ENCODE results near the gene TSSK6.

The TSSK6 gene

DNA sequence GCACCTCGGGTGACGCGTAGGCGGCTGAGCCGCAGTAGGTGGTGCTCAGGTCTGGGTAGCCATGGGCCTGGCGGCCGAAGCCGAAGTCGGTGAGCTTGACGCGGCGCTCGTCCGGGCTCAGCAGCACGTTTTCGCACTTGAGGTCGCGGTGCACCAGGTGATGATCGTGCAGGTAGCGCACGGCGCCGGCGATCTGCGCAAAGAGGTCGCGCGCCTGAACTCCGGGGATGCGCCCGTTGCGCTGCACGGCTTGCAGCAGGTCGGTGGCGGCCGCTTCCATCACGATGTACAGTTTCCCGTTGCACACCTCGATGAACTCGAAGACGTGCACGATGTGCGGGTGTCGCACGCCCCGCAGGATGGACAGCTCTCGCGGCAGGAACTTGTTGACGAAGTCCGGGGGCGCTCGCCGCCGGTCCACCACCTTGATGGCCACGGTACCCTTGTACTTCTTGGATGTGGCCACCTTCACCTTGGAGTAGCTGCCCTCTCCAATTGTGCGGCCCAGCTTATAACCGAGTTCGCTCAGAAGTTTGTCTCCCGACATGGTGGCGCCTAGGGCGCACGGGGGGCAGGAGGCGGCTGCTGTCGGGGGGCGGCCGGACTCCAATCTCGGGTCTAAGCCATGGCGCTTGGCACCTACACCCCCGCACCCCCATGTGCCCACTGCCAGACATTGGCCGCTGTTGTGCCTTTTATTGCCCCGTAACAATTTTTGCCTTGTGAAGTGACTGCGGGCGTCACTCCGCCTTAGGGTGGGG is at the start of gene TSSK6:
TSS of gene TSSK6 (minus strand) at position 668 of the 761 bp plus-strand sequence. CDS start at position 547, 121 bp downstream.
- no peak for DNase-seq

DNA sequence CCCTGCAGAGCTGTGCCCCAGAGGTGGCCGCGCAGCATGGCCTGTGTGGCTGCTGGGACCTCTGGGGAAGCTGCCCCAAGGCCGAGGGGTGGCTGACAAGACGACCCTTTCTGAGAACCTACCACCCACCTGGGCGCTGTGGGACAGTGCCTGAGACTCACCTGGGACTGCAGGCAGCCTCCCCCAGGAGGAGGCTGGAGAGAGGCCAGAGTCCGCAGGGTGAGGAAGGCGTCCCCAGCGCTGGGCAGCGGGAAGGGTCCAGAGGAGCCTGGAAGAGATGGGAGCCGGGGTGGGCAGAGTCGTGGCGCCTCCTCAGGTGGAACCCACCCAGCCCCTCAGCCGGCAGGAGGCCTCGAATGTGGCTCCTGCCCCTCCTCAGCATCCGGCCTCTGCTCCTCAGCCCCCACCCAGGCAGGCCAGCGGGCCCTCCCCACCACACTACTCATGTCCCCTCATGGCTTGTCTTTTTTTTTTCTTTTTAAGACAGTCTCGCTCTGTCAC is 48.0 kb upstream of the TSSK6 start:
- DNase-seq: no peak

DNA sequence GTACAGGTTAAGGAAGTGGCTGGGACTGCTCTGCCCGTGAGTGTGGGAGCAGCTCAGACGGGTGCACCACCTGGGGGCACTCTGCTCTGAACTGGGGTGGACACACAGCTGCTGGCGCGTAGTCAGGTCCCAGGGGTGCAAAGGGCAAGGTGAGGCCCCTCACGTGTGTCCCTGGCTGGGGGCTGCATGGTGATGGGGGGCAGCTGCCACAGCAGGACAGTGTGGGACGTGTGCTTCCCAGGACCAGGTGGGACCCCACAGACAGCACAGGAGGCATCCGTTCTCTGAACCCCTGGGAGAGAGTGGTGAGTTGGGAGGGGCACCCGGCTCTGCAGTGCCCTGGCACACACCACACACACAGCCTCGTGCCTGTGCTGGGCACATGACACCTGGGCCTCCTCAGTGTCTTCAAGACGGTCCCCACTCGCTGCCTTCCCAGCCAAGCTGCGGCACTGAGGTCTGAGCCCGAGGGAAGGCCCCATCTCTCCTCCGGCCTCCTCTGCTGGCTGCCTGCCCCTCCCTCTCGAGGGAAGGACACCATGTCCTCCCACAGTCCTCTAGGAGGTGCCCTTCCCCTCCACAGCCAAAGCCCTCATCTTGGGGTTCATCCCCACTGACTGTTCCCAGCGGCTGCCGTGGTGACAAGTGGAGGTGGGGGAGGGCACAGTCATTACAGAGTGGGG is 47.5 kb upstream of the TSSK6 start:
- no peak for DNase-seq

GRCh38 chr19:19561946-19562664 is 46.8 kb upstream of the TSSK6 start:
- DNase-seq: no peak

DNA sequence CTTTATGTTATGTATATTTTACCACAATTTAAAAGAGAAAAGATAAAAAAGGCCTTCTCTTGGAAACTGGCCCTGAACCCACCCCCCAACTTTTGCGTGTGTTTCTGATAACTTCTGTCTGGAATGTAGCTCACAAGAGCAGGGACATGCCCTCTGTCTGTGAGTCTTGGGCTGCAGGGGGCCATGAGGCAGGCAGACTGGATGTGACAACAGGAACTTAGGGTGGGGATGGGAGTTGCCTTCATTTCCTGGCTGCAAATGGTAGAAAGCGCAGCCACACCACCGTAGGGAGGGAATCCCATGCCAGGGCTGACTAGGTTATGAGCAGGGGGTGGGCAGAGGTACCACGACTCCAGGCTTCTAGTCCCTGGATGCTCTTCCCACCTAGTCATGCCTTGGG is 44.6 kb upstream of the TSSK6 start:
- no peak for DNase-seq

DNA sequence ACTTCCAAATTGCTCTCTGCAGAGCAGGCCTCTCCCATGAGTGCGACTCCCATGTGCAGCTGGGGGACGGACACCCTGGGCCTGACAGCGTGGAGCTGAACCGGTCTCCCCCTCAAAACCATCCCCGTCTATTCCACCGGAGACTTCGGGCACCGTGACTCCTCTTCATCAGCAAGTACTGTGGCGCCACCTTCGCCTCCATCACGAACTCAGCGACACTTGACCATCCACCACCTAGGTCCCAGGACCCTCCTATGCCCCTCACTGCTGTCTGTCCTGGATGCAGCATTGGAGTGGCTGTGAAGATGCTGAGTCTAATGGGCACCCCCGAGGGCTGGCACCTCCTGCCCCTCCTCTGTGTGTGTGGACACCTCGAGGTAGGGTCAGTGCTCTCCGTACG is 43.3 kb upstream of the TSSK6 start:
- no peak for DNase-seq

- DNase-seq: no peak
These were observed 42.7 kb upstream of the TSSK6 start for GRCh38 chr19:19558055-19558454.

DNA sequence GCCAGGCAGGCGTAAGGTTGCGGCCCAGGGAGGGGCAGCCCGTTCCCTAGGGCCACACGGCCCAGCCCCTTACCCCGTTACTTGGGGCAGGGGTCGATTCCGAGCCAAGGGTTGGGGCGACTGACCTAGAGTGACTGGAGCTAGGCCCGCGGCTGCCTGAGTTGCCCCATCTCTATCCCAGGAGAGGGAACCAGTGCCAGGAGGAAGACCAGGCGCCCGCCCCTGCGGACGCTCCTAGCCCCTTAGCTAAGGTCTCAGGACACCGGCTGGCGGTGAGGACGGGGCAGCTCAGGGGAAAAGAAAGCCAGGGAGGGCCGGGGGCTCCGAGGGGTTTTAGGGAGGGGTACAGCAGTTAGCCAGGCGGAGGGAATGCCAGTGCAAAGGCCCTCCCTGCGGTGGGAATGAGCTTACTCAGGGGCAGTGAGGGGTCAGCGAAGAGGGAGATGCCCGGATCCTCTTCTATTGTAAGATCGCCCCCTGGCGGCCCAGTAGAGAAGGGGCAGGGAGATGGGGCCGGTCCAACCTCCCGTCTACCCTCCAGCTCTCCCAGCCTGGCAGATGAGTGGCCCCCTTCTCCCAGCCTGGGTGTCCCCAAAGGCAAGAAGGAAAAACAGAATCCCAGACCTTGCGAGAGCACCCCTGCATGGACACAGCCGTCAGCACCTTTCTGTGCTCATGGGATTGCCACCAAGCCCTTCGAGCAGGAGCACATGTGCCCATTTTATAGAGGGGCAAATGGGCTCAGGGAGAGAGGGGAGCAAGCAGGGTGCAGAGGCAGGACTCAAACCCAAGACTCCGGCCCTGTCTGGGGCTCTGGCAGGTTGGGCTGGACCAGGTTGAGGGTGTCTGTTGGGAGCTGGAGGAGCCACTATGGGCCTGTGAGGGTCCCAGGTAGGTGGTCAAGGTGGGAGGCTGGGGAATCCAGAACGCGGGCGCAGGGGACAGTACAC is 39.0 kb upstream of the TSSK6 start:
- DNase-seq: peak; percentile 22

GRCh38 chr19:19553670-19554069 is 38.3 kb upstream of the TSSK6 start:
- DNase-seq: no peak

GRCh38 chr19:19552798-19553197 is 37.5 kb upstream of the TSSK6 start:
- DNase-seq: no peak

- DNase-seq: no peak
These were observed 36.5 kb upstream of the TSSK6 start for GRCh38 chr19:19551853-19552192.

GRCh38 chr19:19550972-19551852 is 35.9 kb upstream of the TSSK6 start:
- no peak for DNase-seq

DNA sequence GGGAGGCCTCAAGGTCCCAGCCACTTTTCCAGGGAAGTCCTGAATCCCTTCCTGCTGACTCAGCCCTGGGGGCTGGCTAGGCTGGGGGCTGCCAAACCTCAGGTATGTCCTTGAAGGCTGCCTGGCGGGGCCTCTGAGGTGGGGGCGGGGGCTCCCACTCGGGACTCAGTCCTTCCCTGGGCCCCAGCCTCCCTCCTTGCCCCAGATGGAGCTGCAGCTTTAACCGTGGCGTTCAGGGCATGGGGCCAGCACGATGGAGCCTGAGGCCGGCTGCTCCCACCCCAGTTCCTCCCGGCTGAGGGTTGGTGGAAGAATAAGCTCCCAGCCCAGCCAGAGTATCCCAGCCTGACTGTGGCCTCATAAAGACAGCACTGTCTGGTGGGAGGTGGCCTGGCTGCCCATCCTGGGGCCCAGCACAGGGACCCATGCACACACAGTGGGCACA is 35.2 kb upstream of the TSSK6 start:
- DNase-seq: no peak

GRCh38 chr19:19549804-19550464 is 34.6 kb upstream of the TSSK6 start:
- DNase-seq: no peak

GRCh38 chr19:19548915-19549759 is 33.8 kb upstream of the TSSK6 start:
- no peak for DNase-seq

DNA sequence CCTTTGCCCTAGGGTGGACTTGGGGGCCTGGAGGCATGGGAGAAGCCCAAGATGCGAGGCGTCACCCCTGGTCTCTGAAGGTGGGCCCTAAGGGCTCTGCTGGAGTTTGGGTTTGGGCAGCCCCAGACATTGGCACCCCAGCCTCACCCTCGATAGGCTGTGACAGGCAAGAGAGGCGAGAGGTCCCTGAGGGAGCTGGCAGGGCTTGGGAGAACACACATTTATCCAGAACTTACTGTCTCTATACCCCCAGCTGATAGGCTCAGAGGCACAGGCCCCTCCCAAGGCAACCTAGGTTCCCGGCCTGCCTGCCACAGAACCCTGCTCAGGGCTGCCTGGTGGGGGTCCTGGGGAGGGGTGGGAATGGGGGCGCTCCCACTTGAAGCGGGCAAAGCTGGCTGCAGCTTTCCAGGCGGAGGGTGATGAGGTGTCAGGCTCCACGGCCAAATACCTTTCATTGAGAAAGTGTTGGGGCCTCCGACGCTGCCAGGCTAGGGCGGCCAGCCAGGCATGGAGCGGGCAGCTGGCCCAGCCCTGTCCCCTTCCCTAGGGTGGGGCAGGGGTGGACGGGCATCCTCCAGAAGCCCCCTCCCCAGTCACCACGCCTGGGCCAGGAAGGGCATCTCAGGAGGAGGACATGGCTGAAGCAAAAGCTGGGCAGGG is 32.5 kb upstream of the TSSK6 start:
- no peak for DNase-seq

DNA sequence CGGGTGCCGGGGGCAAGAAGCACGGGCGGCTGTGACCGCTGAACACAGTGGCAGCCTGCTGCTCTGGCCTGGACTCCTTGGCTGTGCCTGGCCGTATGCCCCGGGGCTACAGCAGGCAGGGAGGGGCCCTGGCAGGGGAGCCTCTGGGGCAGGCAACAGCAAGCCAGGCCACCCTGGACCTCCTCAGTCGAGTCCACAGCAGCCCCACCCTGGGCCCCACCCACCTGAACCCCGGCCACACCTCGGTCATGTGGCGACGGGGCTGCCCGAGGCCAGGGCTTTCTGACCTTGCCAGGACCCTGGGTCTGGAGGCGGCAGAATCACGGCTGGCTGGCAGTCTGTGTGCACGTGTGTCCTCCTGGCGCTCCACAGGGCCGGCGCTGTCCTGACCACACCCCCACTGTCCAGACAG is 31.4 kb upstream of the TSSK6 start:
- no peak for DNase-seq

DNA sequence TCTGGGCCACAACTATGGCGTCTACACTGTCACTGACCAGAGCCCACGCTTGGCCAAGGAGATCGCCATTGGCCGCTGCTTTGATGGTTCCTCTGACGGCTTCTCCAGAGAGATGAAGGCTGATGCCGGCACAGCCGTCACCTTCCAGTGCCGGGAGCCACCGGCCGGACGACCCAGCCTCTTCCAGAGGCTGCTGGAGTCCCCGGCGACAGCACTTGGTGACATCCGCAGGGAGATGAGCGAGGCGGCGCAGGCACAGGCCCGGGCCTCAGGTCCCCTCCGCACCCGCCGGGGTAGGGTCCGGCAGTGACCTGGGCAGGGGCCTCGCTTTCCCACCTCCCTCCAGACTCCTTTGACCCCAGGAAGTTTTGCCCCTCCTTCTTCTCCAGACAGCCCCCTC is 30.4 kb upstream of the TSSK6 start:
- DNase-seq: no peak

- no peak for DNase-seq
These were observed 29.7 kb upstream of the TSSK6 start for GRCh38 chr19:19544954-19545591.

Data from KG1 (cell line).